Myocyte (in vitro differentiated cells): Measurements from ENCODE around the gene KIN. TPM values are rescaled to one million over a fixed set of nuclear protein-coding genes. Genes with fewer than 3 reads are reported as not detected.

ENCODE experiments used
- total RNA-seq: library from RNA; depleted of rRNA; stranded (reverse); fragments of >200 nt; gene quantifications from 2 replicates; pipeline ENCODE4 v1.2.3, GENCODE V29; 2014

The KIN gene
- total RNA-seq, 1 donor from 2014 or later = 8.6 TPM

Other genes starting within 250 kb of the KIN start
- gene ITIH5, start 121.0 kb downstream of the KIN start, total RNA-seq = not detected in 2 replicates
- gene ITIH2, start 84.7 kb downstream of the KIN start, total RNA-seq = not detected in 2 replicates
- gene ATP5F1C, start 184 bp upstream of the KIN start, total RNA-seq = 470 and 601 TPM in 2 replicates
- gene TAF3, start 30.5 kb upstream of the KIN start, total RNA-seq = 3.1 and 3.4 TPM in 2 replicates